Thyroid gland (tissue), 4 donors: ENCODE results near the gene UNKL. TPM values are rescaled to one million over a fixed set of nuclear protein-coding genes. Genes with fewer than 3 reads are reported as not detected.

Source experiments
- DNase-seq, 2 donors: peaks; one replicate each; pipeline ENCODE4 v3.0.0-alpha.2; 2019
- H3K27ac ChIP-seq, 3 donors: fragments of 200-600 bp; sonication (generic); 1 replicate in 2 of 3; 2 replicates in 1 of 3; pipeline ENCODE4 v1.5.1; 2016 to 2019; ENCODE audit warnings: mild to moderate bottlenecking in 1 of 3, moderate library complexity in 1 of 3
- H3K27me3 ChIP-seq: fragments of 200-600 bp; sonication (generic); one replicate; pipeline ENCODE4 v1.5.1; 2019
- H3K36me3 ChIP-seq, 2 donors: fragments of 200-600 bp; sonication (generic); one replicate each; pipeline ENCODE4 v1.5.1; 2016 to 2019
- H3K4me1 ChIP-seq, 2 donors: fragments of 200-600 bp; sonication (generic); one replicate each; pipeline ENCODE4 v1.5.1; 2017 to 2019
- H3K4me3 ChIP-seq, 3 donors: fragments of 200-600 bp; sonication (generic); replicated peaks in 1 of 3; 1 replicate in 2 of 3; 2 replicates in 1 of 3; pipeline ENCODE4 v1.5.1; 2016; ENCODE audit warnings: mild to moderate bottlenecking in 1 of 3
- H3K9me3 ChIP-seq: fragments of 200-600 bp; sonication (generic); one replicate; pipeline ENCODE4 v1.5.1; 2017
- CTCF ChIP-seq, 6 experiments: fragments of 200-600 bp in 3 of 6; fragments of 450-650 bp in 3 of 6; sonication (generic) in 3 of 6; IDR thresholded peaks; one replicate each; pipeline ENCODE4 v1.5.1; 2016 to 2019; ENCODE audit warnings: antibody characterized with exemption in 6 of 6, mild to moderate bottlenecking in 2 of 6, inconsistent platforms in 1 of 6, moderate library complexity in 1 of 6
- POLR2A ChIP-seq, 2 donors: fragments of 450-650 bp; IDR thresholded peaks; one replicate each; pipeline ENCODE4 v1.6.1; 2017; ENCODE audit warnings: antibody characterized with exemption in 2 of 2, mild to moderate bottlenecking in 2 of 2, moderate library complexity in 1 of 2
- WGBS, 2 donors: methylation state at CpG; one replicate each; pipeline ENCODE4 v1.1.5; 2017; 5-methylcytosine and 5-hydroxymethylcytosine counted together
- intact Hi-C: fragments of 100-400 bp; cut with DNase I; formaldehyde crosslinking; loops from one replicate; pipeline ENCODE4 v1.15.1; 2023
- total RNA-seq, 4 donors: library from RNA; depleted of rRNA; stranded (reverse); fragments of >200 nt; gene quantifications; one replicate each; pipeline ENCODE4 v1.2.3, GENCODE V29; 2016

UNKL gene
- total RNA-seq, 4 donors from 2014 or later = 26.2 to 46.9 (median 31.3) TPM

GRCh38 chr16:1315081-1316032, 99.1 kb downstream of the UNKL start:
- TF ChIP-seq CTCF (IDR thresholded peaks at IDR 0.05) = no peak
- no peak for TF ChIP-seq POLR2A (IDR thresholded peaks at IDR 0.05)
- H3K27me3 ChIP-seq = no peaks in the 10 kb centered on the region
- no peaks in the 10 kb centered on the region for H3K9me3 ChIP-seq
- H3K36me3 ChIP-seq = peaks cover 65 to 67% of the 10 kb centered on the region in 2 donors
- WGBS, 2 donors = 85% methylated on average over 26 to 38 of the region's 46 CpGs
- H3K27ac ChIP-seq = no peak overlapping the region
- intact Hi-C loops = no loop called here
- H3K4me3 ChIP-seq = no peak overlapping the region
- no peak for DNase-seq
- peaks cover 18 to 21% of the 10 kb centered on the region in 2 donors for H3K4me1 ChIP-seq

- Histone ChIP-seq H3K9me3 (no peaks in the 10 kb centered on the region), H3K27ac (no peak overlapping the region), H3K27me3 (no peaks in the 10 kb centered on the region), H3K4me1 (peaks cover 18 to 21% of the 10 kb centered on the region in 2 donors), H3K4me3 (no peak overlapping the region), H3K36me3 (peaks cover 56 to 58% of the 10 kb centered on the region in 2 donors)
- intact Hi-C loops = loop anchor here (5.0 kb wide), 1 partner anchor 38 kb away; the partner anchor contains the start of genes GNPTG and TSR3
- DNase-seq = no peak
- WGBS, 2 donors = 90 to 94% methylated on average over 16 to 21 of the region's 28 CpGs
- no peak for TF ChIP-seq CTCF (IDR thresholded peaks at IDR 0.05)
- TF ChIP-seq POLR2A (IDR thresholded peaks at IDR 0.05) = no peak
Observed at GRCh38 chr16:1314399-1315068, 100.0 kb downstream of the UNKL start.

DNA sequence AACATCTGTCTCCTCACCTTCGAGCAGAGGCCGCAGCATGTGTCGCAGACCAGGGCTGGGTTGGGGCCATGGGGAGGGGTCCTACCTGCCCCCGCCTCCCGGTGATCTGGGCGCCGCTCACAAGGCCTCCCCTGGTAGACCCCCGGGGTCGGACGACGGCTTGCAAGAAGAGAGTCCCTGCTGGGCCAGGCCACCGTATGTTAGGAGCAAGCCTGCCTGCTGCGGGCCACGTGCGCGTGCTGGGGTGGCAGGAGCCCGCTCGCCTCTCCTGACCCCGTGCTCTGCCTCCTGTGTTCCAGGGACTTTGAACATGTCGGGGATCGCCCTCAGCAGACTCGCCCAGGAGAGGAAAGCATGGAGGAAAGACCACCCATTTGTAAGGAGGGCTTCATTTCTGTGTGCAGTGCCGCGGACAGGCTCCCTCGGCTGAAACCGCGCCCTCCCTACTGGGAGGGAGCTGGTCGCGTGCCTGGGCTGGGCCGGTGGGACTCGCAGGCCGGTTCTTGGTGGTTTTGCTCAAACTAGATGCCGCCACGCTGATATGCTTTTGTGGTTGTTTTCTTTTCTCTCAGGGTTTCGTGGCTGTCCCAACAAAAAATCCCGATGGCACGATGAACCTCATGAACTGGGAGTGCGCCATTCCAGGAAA, 100.7 kb downstream of the UNKL start:
- WGBS, 2 donors = 90 to 91% methylated on average over 26 to 31 of the region's 38 CpGs

More for the DNA sequence above, 100.7 kb downstream of the UNKL start:
- Histone ChIP-seq H3K4me1 (peaks cover 18 to 21% of the 10 kb centered on the region in 2 donors), H3K4me3 (no peak overlapping the region), H3K36me3 (peaks cover 49 to 52% of the 10 kb centered on the region in 2 donors), H3K27ac (no peak overlapping the region), H3K9me3 (no peaks in the 10 kb centered on the region), H3K27me3 (no peaks in the 10 kb centered on the region)
- DNase-seq = no peak
- no peak for TF ChIP-seq CTCF (IDR thresholded peaks at IDR 0.05)
- no peak for TF ChIP-seq POLR2A (IDR thresholded peaks at IDR 0.05)
- intact Hi-C loops = loop anchor here (5.0 kb wide), 1 partner anchor 38 kb away; the partner anchor contains the start of genes GNPTG and TSR3

Other genes starting within 250 kb of the UNKL start
- not detected for gene TPSG1, start 189.4 kb downstream of the UNKL start, total RNA-seq
- gene TPSB2, start 184.5 kb downstream of the UNKL start, total RNA-seq = 10 to 100 TPM in 2 of 4 donors, 1 to 10 TPM in 1, not detected in 1; 1.1 to 16.6 (median 11.9) TPM
- gene TPSAB1, start 174.0 kb downstream of the UNKL start, total RNA-seq = 1 to 10 TPM; 4.3 to 8.6 (median 6.5) TPM
- gene TPSD1, start 158.6 kb downstream of the UNKL start, total RNA-seq = under 1 TPM in 1 of 4 donors, not detected in 3; 0.33 TPM
- 100 to 1,000 TPM in 1 of 4 donors, 10 to 100 TPM in 3; 43.4 to 107 (median 79.6) TPM for gene UBE2I, start 105.1 kb downstream of the UNKL start, total RNA-seq
- 1 to 10 TPM in 2 of 4 donors, under 1 TPM in 2; 0.45 to 3.0 (median 1.6) TPM for gene BAIAP3, start 81.1 kb downstream of the UNKL start, total RNA-seq
- 100 to 1,000 TPM in 2 of 4 donors, 10 to 100 TPM in 2; 84.1 to 107 (median 96.7) TPM for gene TSR3, start 62.8 kb downstream of the UNKL start, total RNA-seq
- 100 to 1,000 TPM in 1 of 4 donors, 10 to 100 TPM in 3; 53.6 to 121 (median 70.0) TPM for gene GNPTG, start 62.8 kb downstream of the UNKL start, total RNA-seq
- gene UQCC4, start 6.0 kb upstream of the UNKL start, total RNA-seq = 10 to 100 TPM; 16.9 to 19.8 (median 18.2) TPM
- gene PERCC1, start 16.4 kb upstream of the UNKL start, total RNA-seq = 1 to 10 TPM in 2 of 4 donors, under 1 TPM in 1, not detected in 1; 0.67 to 1.7 (median 1.6) TPM
- 1 to 10 TPM in 2 of 4 donors, under 1 TPM in 2; 0.27 to 1.6 (median 0.99) TPM for gene CCDC154, start 29.9 kb upstream of the UNKL start, total RNA-seq
- 100 to 1,000 TPM in 2 of 4 donors, 10 to 100 TPM in 2; 50.3 to 144 (median 89.9) TPM for gene CLCN7, start 60.3 kb upstream of the UNKL start, total RNA-seq
- gene PTX4, start 74.2 kb upstream of the UNKL start, total RNA-seq = not detected
- 10 to 100 TPM; 12.5 to 19.4 (median 12.8) TPM for gene TELO2, start 78.7 kb upstream of the UNKL start, total RNA-seq
- 10 to 100 TPM; 38.5 to 85.3 (median 66.0) TPM for gene TMEM204, start 119.0 kb upstream of the UNKL start, total RNA-seq
- gene IFT140, start 197.4 kb upstream of the UNKL start, total RNA-seq = 10 to 100 TPM; 53.9 to 89.9 (median 79.8) TPM
- 10 to 100 TPM; 11.0 to 20.8 (median 15.6) TPM for gene CRAMP1, start 197.7 kb upstream of the UNKL start, total RNA-seq